H9 (cell line): ENCODE measurements around the gene EGLN1. TPM values are rescaled to one million over a fixed set of nuclear protein-coding genes. Genes with fewer than 3 reads are reported as not detected.

Source experiments
- DNase-seq: peaks from one replicate; pipeline ENCODE4 v3.0.0-alpha.2; 2017
- H2AFZ ChIP-seq: one replicate; pipeline ENCODE4 v1.6.1; 2013; ENCODE audit warnings: mild to moderate bottlenecking, low read length, control low read depth, moderate library complexity
- H2AK5ac ChIP-seq: 2 replicates; pipeline ENCODE4 v1.6.1; 2013; ENCODE audit warnings: low read length, control low read depth, mixed read lengths; ENCODE audit not compliant: insufficient read length
- H2BK120ac ChIP-seq: one replicate; pipeline ENCODE4 v1.6.1; 2013; ENCODE audit warnings: low read depth, mild to moderate bottlenecking, low read length, control low read depth, inconsistent platforms; ENCODE audit not compliant: poor library complexity, severe bottlenecking
- H2BK12ac ChIP-seq: 2 replicates; pipeline ENCODE4 v1.6.1; 2013; ENCODE audit warnings: low read length, control low read depth, mixed read lengths, low read depth; ENCODE audit not compliant: insufficient read length
- H2BK15ac ChIP-seq: 2 replicates; pipeline ENCODE4 v1.6.1; 2013; ENCODE audit warnings: low read depth, low read length, control low read depth
- H2BK20ac ChIP-seq: one replicate; pipeline ENCODE4 v1.6.1; 2013; ENCODE audit warnings: low read depth, mild to moderate bottlenecking, low read length, control low read depth, inconsistent platforms; ENCODE audit not compliant: poor library complexity, severe bottlenecking
- H2BK5ac ChIP-seq: 2 replicates; pipeline ENCODE4 v1.6.1; 2013; ENCODE audit warnings: low read length, control low read depth, mixed read lengths; ENCODE audit not compliant: insufficient read length
- H3K14ac ChIP-seq: 2 replicates; pipeline ENCODE4 v1.6.1; 2013; ENCODE audit warnings: low read length, control low read depth; ENCODE audit not compliant: insufficient read depth
- H3K18ac ChIP-seq: 2 replicates; pipeline ENCODE4 v1.6.1; 2013; ENCODE audit warnings: low read depth, mild to moderate bottlenecking, mixed read lengths, low read length, control low read depth; ENCODE audit not compliant: insufficient read length
- H3K23ac ChIP-seq: 2 replicates; pipeline ENCODE4 v1.6.1; 2013; ENCODE audit warnings: low read length, control low read depth, mixed read lengths, low read depth; ENCODE audit not compliant: insufficient read length
- H3K23me2 ChIP-seq: 2 replicates; pipeline ENCODE4 v1.6.1; 2013; ENCODE audit warnings: low read depth, mild to moderate bottlenecking, mixed read lengths, low read length, control low read depth; ENCODE audit not compliant: insufficient read length, poor library complexity, severe bottlenecking
- H3K27ac ChIP-seq: 2 replicates; pipeline ENCODE4 v1.5.1; 2013; ENCODE audit warnings: low read length, control low read depth, mixed read lengths, low read depth; ENCODE audit not compliant: insufficient read length
- H3K27me3 ChIP-seq: 2 replicates; pipeline ENCODE4 v1.6.1; 2013; ENCODE audit warnings: low read length, control low read depth, inconsistent platforms; ENCODE audit not compliant: insufficient read depth
- H3K4ac ChIP-seq: 2 replicates; pipeline ENCODE4 v1.6.1; 2013; ENCODE audit warnings: low read depth, mild to moderate bottlenecking, control low read depth, inconsistent platforms, low read length, moderate library complexity
- H3K4me1 ChIP-seq: 2 replicates; pipeline ENCODE4 v1.6.1; 2013; ENCODE audit warnings: low read length, control low read depth, inconsistent platforms; ENCODE audit not compliant: insufficient read depth
- H3K4me2 ChIP-seq: 2 replicates; pipeline ENCODE4 v1.6.1; 2013; ENCODE audit warnings: low read length, control low read depth, mixed read lengths; ENCODE audit not compliant: insufficient read length, insufficient read depth
- H3K56ac ChIP-seq: 2 replicates; pipeline ENCODE4 v1.6.1; 2013; ENCODE audit warnings: low read depth, mild to moderate bottlenecking, mixed read lengths, low read length, control low read depth; ENCODE audit not compliant: insufficient read length
- H3K79me1 ChIP-seq: 2 replicates; pipeline ENCODE4 v1.6.1; 2013; ENCODE audit warnings: low read depth, mild to moderate bottlenecking, moderate library complexity, low read length, control low read depth, inconsistent platforms; ENCODE audit not compliant: insufficient read depth, poor library complexity, severe bottlenecking
- H3K79me2 ChIP-seq: 2 replicates; pipeline ENCODE4 v1.6.1; 2013; ENCODE audit warnings: low read length, control low read depth, inconsistent platforms; ENCODE audit not compliant: insufficient read depth
- H3K9ac ChIP-seq: 2 replicates; pipeline ENCODE4 v1.6.1; 2013; ENCODE audit warnings: low read length, control low read depth, mixed read lengths; ENCODE audit not compliant: insufficient read length; ENCODE audit errors: extremely low read depth
- H3K9me3 ChIP-seq: one replicate; pipeline ENCODE4 v1.6.1; 2013; ENCODE audit warnings: low read depth, low read length, inconsistent platforms; ENCODE audit not compliant: control insufficient read depth
- H3T11ph ChIP-seq: one replicate; pipeline ENCODE4 v1.6.1; 2013; ENCODE audit warnings: mild to moderate bottlenecking, low read length, control low read depth, inconsistent platforms
- H4K20me1 ChIP-seq: one replicate; pipeline ENCODE4 v1.6.1; 2013; ENCODE audit not compliant: control insufficient read depth, insufficient read length, insufficient read depth
- H4K5ac ChIP-seq: 2 replicates; pipeline ENCODE4 v1.6.1; 2013; ENCODE audit warnings: low read depth, mild to moderate bottlenecking, mixed read lengths, low read length, control low read depth; ENCODE audit not compliant: insufficient read length
- H4K8ac ChIP-seq: replicated peaks from 2 replicates; pipeline ENCODE4 v1.6.1; 2013; ENCODE audit warnings: low read length, control low read depth, mixed read lengths, low read depth; ENCODE audit not compliant: insufficient read length
- H4K91ac ChIP-seq: 2 replicates; pipeline ENCODE4 v1.6.1; 2013; ENCODE audit warnings: low read depth, mild to moderate bottlenecking, moderate library complexity, mixed read lengths, low read length, control low read depth; ENCODE audit not compliant: insufficient read length
- H3K27ac Mint-ChIP-seq, 3 experiments: 2 replicates in 2 of 3; 3 replicates in 1 of 3; pipeline ENCODE4 v1.8.0; 2020 to 2021; ENCODE audit warnings: mixed read lengths in 3 of 3, mild to moderate bottlenecking in 1 of 3, moderate library complexity in 1 of 3
- H3K27me3 Mint-ChIP-seq: 2 replicates; pipeline ENCODE4 v1.8.0; 2021; ENCODE audit warnings: low read depth, mild to moderate bottlenecking, moderate library complexity, mixed read lengths
- H3K36me3 Mint-ChIP-seq, 3 experiments: 2 replicates in 2 of 3; 3 replicates in 1 of 3; pipeline ENCODE4 v1.8.0; 2020 to 2021; ENCODE audit warnings: low read depth in 3 of 3, mixed read lengths in 3 of 3; ENCODE audit not compliant: insufficient read depth in 1 of 3
- H3K4me1 Mint-ChIP-seq, 2 experiments: 2 replicates each; pipeline ENCODE4 v1.8.0; 2020; ENCODE audit warnings: mixed read lengths in 2 of 2
- H3K4me3 Mint-ChIP-seq, 2 experiments: 2 replicates in 1 of 2; 3 replicates in 1 of 2; pipeline ENCODE4 v1.8.0; 2020 to 2021; ENCODE audit warnings: mild to moderate bottlenecking in 2 of 2, mixed read lengths in 2 of 2, moderate library complexity in 1 of 2
- H3K9me3 Mint-ChIP-seq, 2 experiments: 2 replicates in 1 of 2; 3 replicates in 1 of 2; pipeline ENCODE4 v1.8.0; 2020; ENCODE audit warnings: mild to moderate bottlenecking in 2 of 2, mixed read lengths in 2 of 2, moderate library complexity in 1 of 2
- CTCF ChIP-seq: fragments of 200-600 bp; sonication (generic); conservative IDR thresholded peaks from 3 replicates; pipeline ENCODE4 v1.8.0; 2021; ENCODE audit warnings: antibody characterized with exemption, mild to moderate bottlenecking
- WGBS: extraction: QIAGEN DNeasy Blood & Tissue Kit; methylation state at CpG from one replicate; pipeline ENCODE4 v1.1.7; 2013; ENCODE audit warnings: missing lambda C conversion rate, low lambda C conversion rate, mixed read lengths; ENCODE audit not compliant: insufficient read length; ENCODE audit errors: extremely low coverage; 5-methylcytosine and 5-hydroxymethylcytosine counted together
- total RNA-seq: library from RNA; stranded (reverse); gene quantifications from 2 replicates; pipeline ENCODE4 v1.2.1, GENCODE V29; 2021

EGLN1 gene
- total RNA-seq, 1 experiment from 2014 or later: 8.4 TPM

- H4K20me1 ChIP-seq: no peaks in the 10 kb centered on the region
- H3K27me3 ChIP-seq: no peaks in the 10 kb centered on the region
- H3K79me2 ChIP-seq: no peaks in the 10 kb centered on the region
- no peaks in the 10 kb centered on the region for H3K36me3 Mint-ChIP-seq
- no peak overlapping the region for H3K23ac ChIP-seq
- no peak overlapping the region for H3K9ac ChIP-seq
- H3K4me1 Mint-ChIP-seq: peaks cover 7 to 10% of the 10 kb centered on the region in 2 experiments; a peak in 3 of 4 replicates
- H2BK12ac ChIP-seq: no peak overlapping the region
- H3K23me2 ChIP-seq: no peaks in the 10 kb centered on the region
- H3K4ac ChIP-seq: no peak overlapping the region
- no peak for DNase-seq
- no peaks in the 10 kb centered on the region for H3K9me3 Mint-ChIP-seq
- TF ChIP-seq CTCF: no peak; the same call in 2 of the 3 replicates
- no peak overlapping the region for H3T11ph ChIP-seq
- WGBS: no CpG with 5 or more reads among the region's 1 CpG
- H3K9me3 ChIP-seq: no peaks in the 10 kb centered on the region
- H4K91ac ChIP-seq: no peak overlapping the region
- no peak overlapping the region for H3K27ac Mint-ChIP-seq
- no peak overlapping the region for H2BK15ac ChIP-seq
- no peak overlapping the region for H4K5ac ChIP-seq
- H3K4me3 Mint-ChIP-seq: no peak overlapping the region
- H2BK5ac ChIP-seq: no peak overlapping the region
- H3K14ac ChIP-seq: no peak overlapping the region
- H4K8ac ChIP-seq: no peak overlapping the region
- no peak overlapping the region for H3K18ac ChIP-seq
- H2AFZ ChIP-seq: no peak overlapping the region
- H2BK120ac ChIP-seq: no peak overlapping the region
- no peaks in the 10 kb centered on the region for H3K27me3 Mint-ChIP-seq
- H3K79me1 ChIP-seq: no peaks in the 10 kb centered on the region
- H2AK5ac ChIP-seq: no peak overlapping the region
- H3K27ac ChIP-seq: no peak overlapping the region
- no peak overlapping the region for H3K4me2 ChIP-seq
- H3K56ac ChIP-seq: no peak overlapping the region
- H2BK20ac ChIP-seq: no peak overlapping the region
- H3K4me1 ChIP-seq: peaks cover 7% of the 10 kb centered on the region; the same call in 1 of the 2 replicates
Measured at GRCh38 chr1:231392389-231393131, 29.5 kb downstream of the EGLN1 start.
